ENCODE results near the gene GALP.
"Not testable (repeated sequence)": the region's sequence is repeated elsewhere in the genome, so short reads cannot be mapped to it uniquely, and the experiment has no call there.

Gene GALP

GRCh38 chr19:56175861-56176307, at the start of gene GALP:
Gene GALP, plus strand, starts transcription at chr19:56176008. Its CDS starts 1,101 bp downstream, at chr19:56177109.
- DNase-seq, result not testable (repeated sequence)

GRCh38 chr19:56126983-56127780, 48.6 kb upstream of the GALP start:
- DNase-seq, result no peak

GRCh38 chr19:56130006-56130405, 45.8 kb upstream of the GALP start:
- no peak for DNase-seq

- DNase-seq, result no peak
Measured at GRCh38 chr19:56131651-56132050, 44.2 kb upstream of the GALP start.

- no peak for DNase-seq
Measured at GRCh38 chr19:56132316-56132822, 43.4 kb upstream of the GALP start.

- DNase-seq, result no peak
Measured at GRCh38 chr19:56133858-56134653, 41.8 kb upstream of the GALP start.

- DNase-seq, result no peak
Measured at GRCh38 chr19:56134654-56134921, 41.2 kb upstream of the GALP start.

- DNase-seq, result no peak
Measured at GRCh38 chr19:56136362-56136761, 39.4 kb upstream of the GALP start.

GRCh38 chr19:56137405-56137804, 38.4 kb upstream of the GALP start:
- DNase-seq, result no peak

GRCh38 chr19:56138069-56138468, 37.7 kb upstream of the GALP start:
- no peak for DNase-seq

- DNase-seq, result peak in 1 of 2 experiments; percentile 35
Measured at GRCh38 chr19:56139847-56140582, 35.8 kb upstream of the GALP start.

- DNase-seq, result peak; percentile 99
Measured at GRCh38 chr19:56140583-56141416, 35.0 kb upstream of the GALP start, which contains the start of gene ZNF444. Gene ZNF444, plus strand, starts transcription at chr19:56141287. Its CDS starts 5,625 bp downstream, at chr19:56146912.

- DNase-seq, result peak; percentile 41 to 50
Measured at GRCh38 chr19:56141417-56141993, 34.3 kb upstream of the GALP start.

- no peak for DNase-seq
Measured at GRCh38 chr19:56142087-56142787, 33.6 kb upstream of the GALP start.

- no peak for DNase-seq
Measured at GRCh38 chr19:56142897-56143434, 32.8 kb upstream of the GALP start.

- DNase-seq, result no peak
Measured at GRCh38 chr19:56144376-56144775, 31.4 kb upstream of the GALP start.

- no peak for DNase-seq
Measured at GRCh38 chr19:56144831-56145230, 31.0 kb upstream of the GALP start.

GRCh38 chr19:56145698-56146097, 30.1 kb upstream of the GALP start:
- no peak for DNase-seq

- DNase-seq, result no peak
Measured at GRCh38 chr19:56146904-56147303, 28.9 kb upstream of the GALP start.

- no peak for DNase-seq
Measured at GRCh38 chr19:56147307-56147706, 28.5 kb upstream of the GALP start.

GRCh38 chr19:56148096-56148495, 27.7 kb upstream of the GALP start:
- no peak for DNase-seq
